Measurements from ENCODE around the gene GRK3.
"Not testable (repeated sequence)": the region's sequence is repeated elsewhere in the genome, so short reads cannot be mapped to it uniquely, and the experiment has no call there.

GRK3 gene

GRCh38 chr22:25698978-25699377 lies 134.5 kb downstream of the GRK3 start:
- no peak for DNase-seq (ENCODE audit: low spot score)

- DNase-seq (ENCODE audit: low spot score): no peak
Measured at GRCh38 chr22:25701056-25701780, 136.7 kb downstream of the GRK3 start.

GRCh38 chr22:25702040-25702439 lies 137.6 kb downstream of the GRK3 start:
- peak; percentile 43 for DNase-seq (ENCODE audit: low spot score)

- no peak for DNase-seq (ENCODE audit: low spot score)
Measured at GRCh38 chr22:25702571-25703167, 138.2 kb downstream of the GRK3 start.

GRCh38 chr22:25704701-25705100 lies 140.2 kb downstream of the GRK3 start:
- DNase-seq (ENCODE audit: low spot score): no peak

GRCh38 chr22:25706197-25706596 lies 141.7 kb downstream of the GRK3 start:
- DNase-seq (ENCODE audit: low spot score): no peak

- DNase-seq (ENCODE audit: low spot score): not testable (repeated sequence)
Measured at GRCh38 chr22:25708430-25708829, 144.0 kb downstream of the GRK3 start.

- no peak for DNase-seq (ENCODE audit: low spot score)
Measured at GRCh38 chr22:25709758-25710157, 145.3 kb downstream of the GRK3 start.

GRCh38 chr22:25710501-25710900 lies 146.0 kb downstream of the GRK3 start:
- DNase-seq (ENCODE audit: low spot score): no peak

GRCh38 chr22:25711491-25711890 lies 147.0 kb downstream of the GRK3 start:
- no peak for DNase-seq (ENCODE audit: low spot score)

GRCh38 chr22:25712661-25713400 lies 148.4 kb downstream of the GRK3 start:
- no peak for DNase-seq (ENCODE audit: low spot score)

GRCh38 chr22:25714070-25714469 lies 149.6 kb downstream of the GRK3 start:
- DNase-seq (ENCODE audit: low spot score): no peak

GRCh38 chr22:25714739-25715138 lies 150.3 kb downstream of the GRK3 start:
- DNase-seq (ENCODE audit: low spot score): no peak

GRCh38 chr22:25716637-25717036 lies 152.2 kb downstream of the GRK3 start:
- no peak for DNase-seq (ENCODE audit: low spot score)

GRCh38 chr22:25718135-25718840 lies 153.8 kb downstream of the GRK3 start:
- DNase-seq (ENCODE audit: low spot score): no peak

GRCh38 chr22:25722223-25722622 lies 157.7 kb downstream of the GRK3 start:
- no peak for DNase-seq (ENCODE audit: low spot score)

GRCh38 chr22:25722626-25723025 lies 158.2 kb downstream of the GRK3 start:
- no peak for DNase-seq (ENCODE audit: low spot score)

- no peak for DNase-seq (ENCODE audit: low spot score)
Measured at GRCh38 chr22:25726241-25726640, 161.8 kb downstream of the GRK3 start.

GRCh38 chr22:25728071-25728470 lies 163.6 kb downstream of the GRK3 start:
- DNase-seq (ENCODE audit: low spot score): no peak

GRCh38 chr22:25729016-25729995 lies 164.8 kb downstream of the GRK3 start:
- no peak for DNase-seq (ENCODE audit: low spot score)

GRCh38 chr22:25735650-25736049 lies 171.2 kb downstream of the GRK3 start:
- no peak for DNase-seq (ENCODE audit: low spot score)

Data from NAMALWA (cell line).